Neural cell (in vitro differentiated cells): ENCODE data around the gene MYL7. TPM values are rescaled to one million over a fixed set of nuclear protein-coding genes. Genes with fewer than 3 reads are reported as not detected.

Experiments used
- H2AFZ ChIP-seq: fragments of 200-600, 300-800 bp; sonication (generic), shearing (Covaris generic); 2 replicates; pipeline ENCODE4 v1.6.0; 2014; ENCODE audit warnings: low read depth, mild to moderate bottlenecking, antibody characterized with exemption, low read length, moderate library complexity
- H3F3A ChIP-seq: fragments of 200-600 bp; shearing (Covaris generic); 2 replicates; pipeline ENCODE4 v1.6.1; 2016; ENCODE audit warnings: mild to moderate bottlenecking, moderate library complexity, mixed read lengths, antibody characterized with exemption, low read length; ENCODE audit not compliant: insufficient read depth, poor library complexity, severe bottlenecking
- H3K27ac ChIP-seq: fragments of 200-600, 300-800 bp; sonication (generic), shearing (Covaris generic); 2 replicates; pipeline ENCODE4 v1.5.1; 2014; ENCODE audit warnings: mild to moderate bottlenecking, low read length, moderate library complexity
- H3K27me3 ChIP-seq: fragments of 300-800, 200-600 bp; sonication (generic), shearing (Covaris generic); 2 replicates; pipeline ENCODE4 v1.6.0; 2014; ENCODE audit warnings: mild to moderate bottlenecking, low read depth, low read length, moderate library complexity; ENCODE audit not compliant: insufficient read depth
- H3K36me3 ChIP-seq: fragments of 300-800, 200-600 bp; sonication (generic), shearing (Covaris generic); 2 replicates; pipeline ENCODE4 v1.5.1; 2014; ENCODE audit warnings: mild to moderate bottlenecking, antibody characterized with exemption, low read length, moderate library complexity; ENCODE audit not compliant: insufficient read depth
- H3K4me2 ChIP-seq: fragments of 300-800, 200-600 bp; sonication (generic), shearing (Covaris generic); 2 replicates; pipeline ENCODE4 v1.6.0; 2014; ENCODE audit warnings: mild to moderate bottlenecking, low read length
- H3K4me3 ChIP-seq: fragments of 300-800, 200-600 bp; sonication (generic), shearing (Covaris generic); 2 replicates; pipeline ENCODE4 v1.5.1; 2014; ENCODE audit warnings: mild to moderate bottlenecking, low read length, moderate library complexity
- H3K79me2 ChIP-seq: fragments of 200-600 bp; shearing (Covaris generic); replicated peaks from 2 replicates; pipeline ENCODE4 v1.6.0; 2014; ENCODE audit warnings: mild to moderate bottlenecking, low read length, moderate library complexity; ENCODE audit not compliant: insufficient read depth
- H3K9ac ChIP-seq: fragments of 300-800, 200-600 bp; sonication (generic), shearing (Covaris generic); 2 replicates; pipeline ENCODE4 v1.6.1; 2016; ENCODE audit warnings: mild to moderate bottlenecking, low read length, mixed read lengths
- H3K9me2 ChIP-seq: fragments of 200-600 bp; shearing (Covaris generic); 2 replicates; pipeline ENCODE4 v1.6.1; 2016; ENCODE audit warnings: mild to moderate bottlenecking, low read length, mixed read lengths; ENCODE audit not compliant: insufficient read depth
- H3K9me3 ChIP-seq: fragments of 200-600, 300-800 bp; sonication (generic), shearing (Covaris generic); 2 replicates; pipeline ENCODE4 v1.6.1; 2016; ENCODE audit warnings: mild to moderate bottlenecking, mixed run types, low read length, moderate library complexity, mixed read lengths
- H4K20me1 ChIP-seq: fragments of 200-600 bp; shearing (Covaris generic); 2 replicates; pipeline ENCODE4 v1.6.1; 2016; ENCODE audit warnings: mild to moderate bottlenecking, mixed run types; ENCODE audit not compliant: insufficient read depth
- CTCF ChIP-seq: fragments of 450-650 bp; IDR thresholded peaks from 2 replicates; pipeline ENCODE4 v1.5.1; 2014; ENCODE audit warnings: antibody characterized with exemption, mild to moderate bottlenecking, moderate library complexity; ENCODE audit not compliant: poor library complexity, severe bottlenecking
- EP300 ChIP-seq: fragments of 450-650 bp; conservative IDR thresholded peaks from 2 replicates; pipeline ENCODE4 v1.6.1; 2014; ENCODE audit warnings: antibody characterized with exemption, mild to moderate bottlenecking, moderate library complexity; ENCODE audit not compliant: poor library complexity, severe bottlenecking
- EZH2 ChIP-seq: fragments of 200-600, 300-800 bp; shearing (Covaris generic), sonication (generic); IDR thresholded peaks from 2 replicates; pipeline ENCODE4 v1.6.1; 2014; ENCODE audit warnings: antibody characterized with exemption, low read length, borderline replicate concordance, mild to moderate bottlenecking; ENCODE audit not compliant: insufficient read depth, poor library complexity, severe bottlenecking
- MXI1 ChIP-seq: fragments of 450-650 bp; conservative IDR thresholded peaks from 2 replicates; pipeline ENCODE4 v1.6.1; 2014; ENCODE audit warnings: antibody characterized with exemption, mild to moderate bottlenecking; ENCODE audit not compliant: poor library complexity, severe bottlenecking
- POLR2AphosphoS5 ChIP-seq: IDR thresholded peaks from 2 replicates; pipeline ENCODE4 v1.6.1; 2012
- RAD21 ChIP-seq: fragments of 450-650 bp; conservative IDR thresholded peaks from 2 replicates; pipeline ENCODE4 v1.6.1; 2014; ENCODE audit warnings: antibody characterized with exemption, mild to moderate bottlenecking, moderate library complexity
- REST ChIP-seq: IDR thresholded peaks from 2 replicates; pipeline ENCODE4 v1.6.1; 2012; ENCODE audit warnings: borderline replicate concordance
- SMC3 ChIP-seq: fragments of 450-650 bp; conservative IDR thresholded peaks from 2 replicates; pipeline ENCODE4 v1.6.1; 2014; ENCODE audit warnings: antibody characterized with exemption, mild to moderate bottlenecking, moderate library complexity; ENCODE audit not compliant: poor library complexity
- TAF1 ChIP-seq: IDR thresholded peaks from 2 replicates; pipeline ENCODE4 v1.6.1; 2012; ENCODE audit warnings: low read depth
- polyA plus RNA-seq: library from polyadenylated mRNA; depleted of rRNA; stranded (reverse); fragments of >200 nt; gene quantifications from 2 replicates; pipeline ENCODE4 v1.2.3, GENCODE V29; 2014

MYL7 gene
- polyA plus RNA-seq, 1 donor from 2014 or later = 0.76 TPM

GRCh38 chr7:44133295-44133694, 7.8 kb downstream of the MYL7 start:
- no peaks in the 10 kb centered on the region for H3K36me3 ChIP-seq
- no peaks in the 10 kb centered on the region for H3K9me3 ChIP-seq
- no peak overlapping the region for H3K9ac ChIP-seq
- H3K4me2 ChIP-seq = no peak overlapping the region
- no peak overlapping the region for H2AFZ ChIP-seq
- no peaks in the 10 kb centered on the region for H3K27me3 ChIP-seq
- H3K4me3 ChIP-seq = no peak overlapping the region
- TF ChIP-seq EZH2 (no peak), TAF1 (no peak), SMC3 (no peak), POLR2AphosphoS5 (no peak), EP300 (no peak), CTCF (no peak), REST (no peak), MXI1 (no peak), RAD21 (no peak)
- H3K79me2 ChIP-seq = no peaks in the 10 kb centered on the region
- H4K20me1 ChIP-seq = no peaks in the 10 kb centered on the region
- no peaks in the 10 kb centered on the region for H3K9me2 ChIP-seq
- no peak overlapping the region for H3K27ac ChIP-seq
- no peaks in the 10 kb centered on the region for H3F3A ChIP-seq

GRCh38 chr7:44132039-44132438, 9.1 kb downstream of the MYL7 start:
- TF ChIP-seq SMC3 (no peak), POLR2AphosphoS5 (no peak), REST (no peak), MXI1 (no peak)
- no peak overlapping the region for H3K4me2 ChIP-seq
- H3F3A ChIP-seq = no peaks in the 10 kb centered on the region
- H3K9ac ChIP-seq = no peak overlapping the region
- H3K36me3 ChIP-seq = no peaks in the 10 kb centered on the region
- no peak overlapping the region for H2AFZ ChIP-seq
- no peaks in the 10 kb centered on the region for H3K27me3 ChIP-seq
- no peaks in the 10 kb centered on the region for H4K20me1 ChIP-seq
- no peaks in the 10 kb centered on the region for H3K9me2 ChIP-seq
- no peaks in the 10 kb centered on the region for H3K9me3 ChIP-seq
- no peaks in the 10 kb centered on the region for H3K79me2 ChIP-seq
- H3K4me3 ChIP-seq = no peak overlapping the region
- H3K27ac ChIP-seq = no peak overlapping the region
